ENCODE measurements around the gene RECK. TPM values are rescaled to one million over a fixed set of nuclear protein-coding genes. Genes with fewer than 3 reads are reported as not detected.

The RECK gene
- total RNA-seq, 1 experiment from 2014 or later: 5.0 TPM

GRCh38 chr9:36029765-36030528 is 6.8 kb upstream of the RECK start:
- Histone ChIP-seq H3K79me2 (ENCODE audit: low read length) (no peaks in the 10 kb centered on the region), H3K27ac (ENCODE audit: low read length) (no peak overlapping the region), H3K9me2 (replicated peaks; ENCODE audit: low read length) (no peaks in the 10 kb centered on the region), H3K36me3 (ENCODE audit: low read depth, low read length) (no peaks in the 10 kb centered on the region), H3K4me3 (ENCODE audit: low read length) (no peak overlapping the region; the same call in 1 of the 2 replicates), H3K4me2 (ENCODE audit: low read length) (peak overlapping the region; percentile 50), H3K9me3 (ENCODE audit: low read length) (no peaks in the 10 kb centered on the region), H3K9ac (ENCODE audit: low read length) (no peak overlapping the region), H3F3A (ENCODE audit: low read length, unreplicated experiment) (no peaks in the 10 kb centered on the region), H2AFZ (ENCODE audit: low read length) (no peak overlapping the region), H4K20me1 (ENCODE audit: low read length) (no peaks in the 10 kb centered on the region), H3K4me1 (ENCODE audit: insufficient read depth, low read length) (peaks cover 18% of the 10 kb centered on the region), H3K27me3 (ENCODE audit: low read length) (no peaks in the 10 kb centered on the region)
- TF ChIP-seq EZH2 (IDR thresholded peaks at IDR 0.05; ENCODE audit: low read length, unreplicated experiment): no peak
- TF ChIP-seq EZH2phosphoT487 (IDR thresholded peaks at IDR 0.05; ENCODE audit: borderline replicate concordance, low read length): no peak
- TF ChIP-seq, protein P1, sequence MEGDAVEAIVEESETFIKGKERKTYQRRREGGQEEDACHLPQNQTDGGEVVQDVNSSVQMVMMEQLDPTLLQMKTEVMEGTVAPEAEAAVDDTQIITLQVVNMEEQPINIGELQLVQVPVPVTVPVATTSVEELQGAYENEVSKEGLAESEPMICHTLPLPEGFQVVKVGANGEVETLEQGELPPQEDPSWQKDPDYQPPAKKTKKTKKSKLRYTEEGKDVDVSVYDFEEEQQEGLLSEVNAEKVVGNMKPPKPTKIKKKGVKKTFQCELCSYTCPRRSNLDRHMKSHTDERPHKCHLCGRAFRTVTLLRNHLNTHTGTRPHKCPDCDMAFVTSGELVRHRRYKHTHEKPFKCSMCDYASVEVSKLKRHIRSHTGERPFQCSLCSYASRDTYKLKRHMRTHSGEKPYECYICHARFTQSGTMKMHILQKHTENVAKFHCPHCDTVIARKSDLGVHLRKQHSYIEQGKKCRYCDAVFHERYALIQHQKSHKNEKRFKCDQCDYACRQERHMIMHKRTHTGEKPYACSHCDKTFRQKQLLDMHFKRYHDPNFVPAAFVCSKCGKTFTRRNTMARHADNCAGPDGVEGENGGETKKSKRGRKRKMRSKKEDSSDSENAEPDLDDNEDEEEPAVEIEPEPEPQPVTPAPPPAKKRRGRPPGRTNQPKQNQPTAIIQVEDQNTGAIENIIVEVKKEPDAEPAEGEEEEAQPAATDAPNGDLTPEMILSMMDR (conservative IDR thresholded peaks at IDR 0.05; ENCODE audit: low read depth, low read length): no peak
- POLR2A ChIA-PET (ENCODE audit: unreplicated experiment): interaction anchor here (0.5 kb wide), 1 partner anchor 12 kb away, joined by 13 read pairs; no protein-coding TSS in a partner anchor
- intact Hi-C loops (cut with micrococcal nuclease): no loop called here
- peak; percentile 86 for DNase-seq
- CTCF ChIA-PET: interaction anchor here (0.6 to 0.8 kb wide), 3 partner anchors 22 to 160 kb away, joined by 3 to 6 read pairs (median 4); no protein-coding TSS in a partner anchor
- peak; percentile 55 for ATAC-seq
- BruUV-seq (replicated peaks): no TSS peak

GRCh38 chr9:36030871-36031270 is 5.8 kb upstream of the RECK start:
- Histone ChIP-seq H3K9me2 (replicated peaks; ENCODE audit: low read length) (no peaks in the 10 kb centered on the region), H3K27ac (ENCODE audit: low read length) (no peak overlapping the region), H3F3A (ENCODE audit: low read length, unreplicated experiment) (no peaks in the 10 kb centered on the region), H3K4me3 (ENCODE audit: low read length) (no peak overlapping the region), H3K4me2 (ENCODE audit: low read length) (no peak overlapping the region), H3K27me3 (ENCODE audit: low read length) (no peaks in the 10 kb centered on the region), H3K79me2 (ENCODE audit: low read length) (no peaks in the 10 kb centered on the region), H2AFZ (ENCODE audit: low read length) (no peak overlapping the region), H3K4me1 (ENCODE audit: insufficient read depth, low read length) (peaks cover 18% of the 10 kb centered on the region), H3K36me3 (ENCODE audit: low read depth, low read length) (no peaks in the 10 kb centered on the region), H3K9ac (ENCODE audit: low read length) (no peak overlapping the region), H4K20me1 (ENCODE audit: low read length) (no peaks in the 10 kb centered on the region), H3K9me3 (ENCODE audit: low read length) (no peaks in the 10 kb centered on the region)
- DNase-seq (no peak), ATAC-seq (no peak)
- POLR2A ChIA-PET (ENCODE audit: unreplicated experiment): interaction anchor here (0.5 kb wide), 1 partner anchor 40 kb away, joined by 4 read pairs; no protein-coding TSS in a partner anchor
- BruUV-seq (replicated peaks): no TSS peak
- intact Hi-C loops (cut with micrococcal nuclease): no loop called here
- TF ChIP-seq, protein P1 (conservative IDR thresholded peaks at IDR 0.05; ENCODE audit: low read depth, low read length): no peak
- TF ChIP-seq EZH2 (IDR thresholded peaks at IDR 0.05; ENCODE audit: low read length, unreplicated experiment): no peak
- no peak for TF ChIP-seq EZH2phosphoT487 (IDR thresholded peaks at IDR 0.05; ENCODE audit: borderline replicate concordance, low read length)
- CTCF ChIA-PET: no interaction called here

Measured in PC-3 (cell line).